GM23338 (cell line): Measurements from ENCODE around the gene KDM4C.

ENCODE experiments used
- CREB1 ChIP-seq: fragments of 250-450 bp; sonication (Bioruptor Pico); IDR thresholded peaks from 2 replicates; pipeline ENCODE4 v1.5.0; 2020; ENCODE audit warnings: low read depth, mild to moderate bottlenecking, moderate library complexity
- CTCF ChIP-seq, 2 experiments: fragments of 200-600 bp in 1 of 2; sonication (generic) in 1 of 2; conservative IDR thresholded peaks; 2 replicates each; pipeline versions ENCODE4 v1.5.1 to v1.6.1; 2016 to 2017; ENCODE audit warnings: antibody characterized with exemption in 2 of 2, low read depth in 2 of 2, mild to moderate bottlenecking in 2 of 2, moderate library complexity in 1 of 2
- ETS1 ChIP-seq: IDR thresholded peaks from 2 replicates; pipeline ENCODE4 v1.6.1; 2016; ENCODE audit warnings: antibody characterized with exemption
- EZH2 ChIP-seq: fragments of 200-600 bp; sonication (generic); IDR thresholded peaks from one replicate; pipeline ENCODE4 v1.8.0; 2017; ENCODE audit warnings: antibody characterized with exemption, mild to moderate bottlenecking, low read depth; ENCODE audit not compliant: unreplicated experiment
- EZH2phosphoT487 ChIP-seq: fragments of 200-600 bp; sonication (generic); IDR thresholded peaks from one replicate; pipeline ENCODE4 v1.8.1; 2018; ENCODE audit warnings: antibody characterized with exemption; ENCODE audit not compliant: unreplicated experiment
- JUNB ChIP-seq: IDR thresholded peaks from one replicate; pipeline ENCODE4 v1.6.1; 2016; ENCODE audit warnings: antibody characterized with exemption; ENCODE audit not compliant: unreplicated experiment
- NANOG ChIP-seq: IDR thresholded peaks from 2 replicates; pipeline ENCODE4 v1.6.1; 2016; ENCODE audit warnings: antibody characterized with exemption, borderline replicate concordance
- POLR2AphosphoS5 ChIP-seq: IDR thresholded peaks from 2 replicates; pipeline ENCODE4 v1.6.1; 2016; ENCODE audit warnings: antibody characterized with exemption, low read depth
- REST ChIP-seq: IDR thresholded peaks from one replicate; pipeline ENCODE4 v1.6.1; 2018; ENCODE audit warnings: antibody characterized with exemption; ENCODE audit not compliant: unreplicated experiment
- STAT1 ChIP-seq: IDR thresholded peaks from one replicate; pipeline ENCODE4 v1.6.1; 2016; ENCODE audit warnings: antibody characterized with exemption; ENCODE audit not compliant: unreplicated experiment
- ZNF331 ChIP-seq: fragments of 250-450 bp; sonication (Bioruptor Pico); IDR thresholded peaks from 2 replicates; pipeline ENCODE4 v1.5.0; 2020; ENCODE audit warnings: low read depth, mild to moderate bottlenecking, moderate library complexity

- no peak for TF ChIP-seq CTCF (conservative IDR thresholded peaks at IDR 0.05; ENCODE audit: low read depth in 2 of 2)
- no peak for TF ChIP-seq EZH2phosphoT487
- no peak for TF ChIP-seq ZNF331 (CRISPR knock-in tag)
- no peak for TF ChIP-seq POLR2AphosphoS5
- no peak for TF ChIP-seq CREB1
- no peak for TF ChIP-seq JUNB
- TF ChIP-seq REST: no peak
- TF ChIP-seq EZH2: no peak
- TF ChIP-seq NANOG: no peak
- no peak for TF ChIP-seq STAT1
- TF ChIP-seq ETS1: no peak
Observed at GRCh38 chr9:7056254-7056653, 298.5 kb downstream of the KDM4C start.
